Nephron (organoid): Measurements from ENCODE around the gene CD6.

Experiments used
- H3K27ac Mint-ChIP-seq, 3 experiments: 2 replicates each; pipeline ENCODE4 v1.8.0; 2020; ENCODE audit warnings: mixed read lengths in 3 of 3, mild to moderate bottlenecking in 2 of 3, moderate library complexity in 1 of 3
- H3K27me3 Mint-ChIP-seq: 2 replicates; pipeline ENCODE4 v1.8.0; 2021; ENCODE audit warnings: low read depth, mild to moderate bottlenecking, moderate library complexity, mixed read lengths
- H3K36me3 Mint-ChIP-seq: 2 replicates; pipeline ENCODE4 v1.8.0; 2020; ENCODE audit warnings: low read depth, mixed read lengths
- H3K4me1 Mint-ChIP-seq: 2 replicates; pipeline ENCODE4 v1.8.0; 2020; ENCODE audit warnings: mixed read lengths
- H3K4me3 Mint-ChIP-seq, 3 experiments: 2 replicates each; pipeline ENCODE4 v1.8.0; 2020; ENCODE audit warnings: mild to moderate bottlenecking in 3 of 3, mixed read lengths in 3 of 3, moderate library complexity in 2 of 3
- H3K9me3 Mint-ChIP-seq: 2 replicates; pipeline ENCODE4 v1.8.0; 2020; ENCODE audit warnings: mixed read lengths
- TF ChIP-seq, protein P1 (sequence below), 3 experiments: fragments of 200-600 bp; sonication (generic); IDR thresholded peaks; one replicate each; pipeline ENCODE4 v1.5.0; 2021; ENCODE audit warnings: antibody characterized with exemption in 3 of 3; ENCODE audit not compliant: unreplicated experiment in 3 of 3

The CD6 gene

DNA sequence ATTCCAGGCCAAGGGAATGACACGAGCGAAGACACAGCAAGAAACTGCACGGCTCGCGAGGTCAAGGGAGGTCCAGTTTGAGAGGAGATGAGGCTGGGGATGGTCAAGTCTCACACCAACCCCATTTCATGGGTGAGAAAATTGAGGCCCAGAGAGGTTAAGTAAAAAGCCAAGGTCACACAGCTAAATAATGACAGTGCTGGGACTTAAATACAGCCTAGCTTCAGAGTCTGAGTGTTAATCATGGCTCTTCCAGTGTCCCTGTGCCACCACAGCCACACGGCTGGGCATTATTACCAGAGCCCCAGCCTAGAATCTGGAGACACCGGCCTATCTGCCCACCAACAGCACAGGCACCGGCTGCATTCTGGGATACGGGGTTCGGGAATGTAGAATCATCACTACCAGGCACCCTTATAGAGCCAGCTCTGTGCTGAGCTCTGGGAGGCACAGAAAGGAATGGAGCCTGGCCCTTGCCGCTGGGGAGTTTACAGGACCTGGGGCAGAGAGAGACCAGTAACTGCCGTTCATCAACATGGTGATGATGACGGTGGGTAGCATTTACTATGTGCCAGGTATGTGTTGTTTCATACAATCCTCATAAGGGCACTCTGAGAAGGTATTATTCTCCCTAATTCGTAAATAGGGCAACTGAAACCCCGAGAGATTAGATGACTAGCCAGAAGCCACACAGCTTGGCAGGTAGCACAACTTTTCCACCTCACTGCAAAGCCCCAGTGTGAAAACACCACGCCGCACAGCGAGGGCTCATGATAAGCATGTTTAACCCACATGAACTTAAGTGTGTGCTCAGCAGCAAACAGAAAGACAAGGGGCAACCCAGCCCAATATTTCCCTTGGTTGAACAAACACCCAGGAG is 51.8 kb downstream of the CD6 start:
- no peak overlapping the region for H3K4me3 Mint-ChIP-seq
- no peaks in the 10 kb centered on the region for H3K9me3 Mint-ChIP-seq
- H3K27ac Mint-ChIP-seq: no peak overlapping the region
- no peaks in the 10 kb centered on the region for H3K36me3 Mint-ChIP-seq
- peaks cover 14% of the 10 kb centered on the region for H3K4me1 Mint-ChIP-seq
- TF ChIP-seq, protein P1, sequence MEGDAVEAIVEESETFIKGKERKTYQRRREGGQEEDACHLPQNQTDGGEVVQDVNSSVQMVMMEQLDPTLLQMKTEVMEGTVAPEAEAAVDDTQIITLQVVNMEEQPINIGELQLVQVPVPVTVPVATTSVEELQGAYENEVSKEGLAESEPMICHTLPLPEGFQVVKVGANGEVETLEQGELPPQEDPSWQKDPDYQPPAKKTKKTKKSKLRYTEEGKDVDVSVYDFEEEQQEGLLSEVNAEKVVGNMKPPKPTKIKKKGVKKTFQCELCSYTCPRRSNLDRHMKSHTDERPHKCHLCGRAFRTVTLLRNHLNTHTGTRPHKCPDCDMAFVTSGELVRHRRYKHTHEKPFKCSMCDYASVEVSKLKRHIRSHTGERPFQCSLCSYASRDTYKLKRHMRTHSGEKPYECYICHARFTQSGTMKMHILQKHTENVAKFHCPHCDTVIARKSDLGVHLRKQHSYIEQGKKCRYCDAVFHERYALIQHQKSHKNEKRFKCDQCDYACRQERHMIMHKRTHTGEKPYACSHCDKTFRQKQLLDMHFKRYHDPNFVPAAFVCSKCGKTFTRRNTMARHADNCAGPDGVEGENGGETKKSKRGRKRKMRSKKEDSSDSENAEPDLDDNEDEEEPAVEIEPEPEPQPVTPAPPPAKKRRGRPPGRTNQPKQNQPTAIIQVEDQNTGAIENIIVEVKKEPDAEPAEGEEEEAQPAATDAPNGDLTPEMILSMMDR (IDR thresholded peaks at IDR 0.05; ENCODE audit: unreplicated experiment in 3 of 3): no peak
- H3K27me3 Mint-ChIP-seq: peaks cover 32% of the 10 kb centered on the region

DNA sequence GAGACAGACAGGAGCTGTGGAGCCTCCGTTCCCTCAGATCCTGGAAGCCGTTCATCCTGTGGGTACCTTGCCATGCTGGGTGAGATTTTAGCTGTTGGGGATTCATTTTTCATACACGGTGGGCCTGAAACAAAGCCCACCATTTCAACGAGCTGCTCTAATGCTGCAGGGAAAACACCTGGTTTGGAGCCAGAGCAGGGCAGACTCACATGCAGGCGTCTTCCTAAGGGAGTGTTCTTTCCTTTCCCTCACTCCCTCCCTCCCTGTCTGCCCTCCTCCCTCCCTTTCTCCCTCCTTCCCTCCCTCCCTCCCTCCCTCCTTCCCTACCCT is 52.5 kb downstream of the CD6 start:
- Mint-ChIP-seq H3K36me3 (no peaks in the 10 kb centered on the region), H3K27ac (no peak overlapping the region), H3K9me3 (no peaks in the 10 kb centered on the region)

DNA sequence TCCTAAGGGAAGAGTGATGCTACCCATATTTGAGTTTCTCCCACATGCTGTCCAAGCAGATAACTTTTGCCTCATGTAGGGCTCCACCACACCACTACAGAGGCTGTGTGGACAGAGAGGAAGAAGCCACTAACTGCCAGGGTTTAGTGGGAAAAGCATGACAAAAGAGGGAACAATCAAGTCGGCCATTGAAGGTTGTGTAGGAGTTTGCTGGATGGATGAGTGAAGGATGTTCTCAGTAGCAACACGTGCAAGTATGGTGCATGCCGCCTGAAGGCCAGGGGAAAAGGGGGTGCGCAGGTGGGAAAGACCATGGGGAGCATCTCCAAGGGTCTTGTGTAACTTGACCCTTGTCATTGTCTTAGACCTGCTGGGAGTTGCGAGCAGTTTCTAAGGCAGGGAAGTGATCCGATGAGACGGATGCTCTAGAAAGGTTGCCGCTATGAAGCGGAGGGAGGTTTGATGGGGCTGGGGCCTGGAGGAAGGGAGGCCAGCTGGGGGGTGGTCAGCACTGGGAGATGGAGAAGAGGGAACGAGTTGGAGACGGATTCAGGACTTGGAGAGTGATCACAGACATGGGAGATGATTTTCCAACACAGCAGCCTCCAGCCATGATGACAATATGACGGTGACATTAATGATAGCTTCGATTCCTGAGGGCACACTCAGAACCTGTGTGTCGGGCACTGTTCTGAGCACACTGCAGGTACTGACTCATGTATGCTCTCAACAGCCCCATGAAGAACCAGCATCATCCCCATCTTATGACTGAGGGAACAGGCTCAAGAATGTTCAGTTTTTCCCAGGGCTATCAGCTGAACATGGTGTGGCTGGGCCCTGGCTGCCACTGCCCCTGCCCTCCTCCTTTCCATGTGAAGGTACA is 53.7 kb downstream of the CD6 start:
- TF ChIP-seq, protein P1 (IDR thresholded peaks at IDR 0.05; ENCODE audit: unreplicated experiment in 3 of 3): no peak
- Mint-ChIP-seq H3K4me3 (no peak overlapping the region), H3K27ac (no peak overlapping the region), H3K36me3 (no peaks in the 10 kb centered on the region), H3K4me1 (peaks cover 15% of the 10 kb centered on the region), H3K27me3 (peaks cover 32% of the 10 kb centered on the region), H3K9me3 (no peaks in the 10 kb centered on the region)

More for the DNA sequence above, 52.5 kb downstream of the CD6 start:
- H3K27me3 Mint-ChIP-seq: peaks cover 32% of the 10 kb centered on the region
- H3K4me1 Mint-ChIP-seq: peaks cover 15% of the 10 kb centered on the region
- TF ChIP-seq, protein P1 (IDR thresholded peaks at IDR 0.05; ENCODE audit: unreplicated experiment in 3 of 3): no peak
- H3K4me3 Mint-ChIP-seq: no peak overlapping the region

DNA sequence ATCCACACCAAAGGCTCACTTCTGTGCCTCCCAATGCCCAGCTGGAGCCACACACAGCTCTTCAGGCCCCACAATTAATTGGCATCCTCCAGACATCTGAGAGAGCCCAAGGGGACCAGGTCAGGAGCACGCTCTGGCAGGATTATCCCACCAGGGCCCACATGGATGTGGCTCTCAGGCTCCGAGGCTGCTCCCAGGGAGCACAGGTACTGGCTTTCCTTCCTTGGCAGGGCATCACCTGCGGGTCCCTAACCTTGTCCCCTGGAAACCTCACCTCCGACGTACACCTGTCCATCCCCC is 54.3 kb downstream of the CD6 start:
- no peaks in the 10 kb centered on the region for H3K9me3 Mint-ChIP-seq
- no peak overlapping the region for H3K4me3 Mint-ChIP-seq
- TF ChIP-seq, protein P1 (IDR thresholded peaks at IDR 0.05; ENCODE audit: unreplicated experiment in 3 of 3): no peak
- peaks cover 15% of the 10 kb centered on the region for H3K4me1 Mint-ChIP-seq
- no peak overlapping the region for H3K27ac Mint-ChIP-seq
- H3K27me3 Mint-ChIP-seq: peaks cover 28% of the 10 kb centered on the region
- H3K36me3 Mint-ChIP-seq: no peaks in the 10 kb centered on the region

DNA sequence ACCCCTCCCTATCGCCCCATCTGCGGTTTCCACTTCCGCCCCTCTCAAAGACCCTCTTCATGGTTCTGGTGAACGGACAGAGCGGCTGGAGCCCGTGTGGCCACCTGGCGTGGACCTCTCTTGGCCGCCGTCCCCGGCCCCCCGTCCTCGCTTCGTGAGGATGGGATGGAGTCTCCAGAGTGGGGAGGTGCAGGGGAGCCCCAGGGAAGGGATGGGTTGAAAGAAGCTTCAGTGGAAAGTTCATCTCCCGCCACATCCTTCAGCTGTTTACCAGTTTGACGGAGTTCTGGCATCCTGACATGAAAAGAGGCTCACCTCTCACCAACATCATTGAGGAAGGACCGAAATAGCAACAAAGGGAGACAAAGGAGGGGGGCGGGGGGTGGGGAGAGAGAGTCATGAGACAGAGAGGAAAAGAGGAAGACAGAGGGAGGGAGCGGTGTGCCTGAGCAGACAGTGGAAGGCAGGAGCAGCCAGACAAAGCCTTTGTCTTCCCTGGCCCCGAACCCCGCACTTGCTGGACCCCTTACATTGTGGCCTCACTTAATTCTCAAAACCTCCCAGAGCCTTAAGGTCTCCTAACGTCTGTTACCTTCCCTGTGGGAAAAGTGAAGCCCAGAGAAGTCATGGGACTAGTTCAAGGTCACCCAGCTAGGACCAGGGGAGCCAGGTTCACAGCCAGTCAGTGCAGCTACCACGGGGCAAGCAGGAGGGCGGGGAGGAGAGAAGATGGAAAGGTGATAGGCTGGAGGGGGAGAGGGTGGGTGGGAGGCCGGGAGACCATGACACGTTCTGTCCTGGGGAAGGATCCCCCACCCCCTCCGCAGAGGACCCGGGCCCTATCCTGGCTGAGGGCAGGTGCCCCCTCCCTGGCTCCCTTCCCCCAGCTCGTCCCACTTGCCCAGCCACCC is 54.9 kb downstream of the CD6 start:
- peaks cover 15% of the 10 kb centered on the region for H3K4me1 Mint-ChIP-seq
- peaks cover 22% of the 10 kb centered on the region for H3K27me3 Mint-ChIP-seq
- H3K4me3 Mint-ChIP-seq: no peak overlapping the region
- no peak overlapping the region for H3K27ac Mint-ChIP-seq
- H3K36me3 Mint-ChIP-seq: no peaks in the 10 kb centered on the region
- TF ChIP-seq, protein P1 (IDR thresholded peaks at IDR 0.05; ENCODE audit: unreplicated experiment in 3 of 3): no peak
- H3K9me3 Mint-ChIP-seq: no peaks in the 10 kb centered on the region
